HG03432 (cell line): ENCODE measurements around the gene ZFTA.
A peak's percentile ranks its signal among the peaks of the same experiment; 100 is the strongest.
"Not testable (repeated sequence)": the region's sequence is repeated elsewhere in the genome, so short reads cannot be mapped to it uniquely, and the experiment has no call there.

Experiments
- ATAC-seq: cut with Tn5 transposase; IDR thresholded peaks from one replicate; pipeline ENCODE4 v1.9.1; 2021; ENCODE audit warnings: mild to moderate bottlenecking, moderate library complexity; ENCODE audit not compliant: unreplicated experiment

The ZFTA gene

GRCh38 chr11:63779039-63779438, 10.5 kb upstream of the ZFTA start:
- no peak for ATAC-seq

- ATAC-seq = no peak
These were observed 6.6 kb upstream of the ZFTA start for GRCh38 chr11:63775191-63775590.

DNA sequence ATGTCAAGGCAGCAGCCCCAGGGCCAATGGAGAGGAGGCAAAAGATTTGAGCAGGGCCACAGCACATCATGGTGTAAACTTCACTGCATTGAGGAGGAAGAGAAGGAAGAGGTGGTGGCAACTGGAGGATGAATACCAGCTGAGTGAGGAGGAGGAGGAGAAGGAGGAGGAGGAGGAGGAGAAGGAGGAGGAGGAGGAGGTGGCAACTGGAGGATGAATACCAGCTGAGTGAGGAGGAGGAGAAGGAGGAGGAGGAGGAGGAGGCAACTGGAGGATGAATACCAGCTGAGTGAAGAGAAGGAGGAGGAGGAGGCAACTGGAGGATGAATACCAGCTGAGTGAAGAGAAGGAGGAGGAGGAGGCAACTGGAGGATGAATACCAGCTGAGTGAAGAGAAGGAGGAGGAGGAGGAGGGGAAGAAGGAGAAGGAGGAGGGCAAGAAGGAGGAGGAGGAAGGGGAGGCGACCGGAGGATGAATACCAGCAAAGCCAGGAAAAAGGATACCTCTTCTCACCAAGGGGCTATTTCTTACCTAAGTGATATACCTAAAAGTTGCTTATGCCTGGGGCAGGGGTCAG, 3.3 kb upstream of the ZFTA start:
- not testable (repeated sequence) for ATAC-seq

DNA sequence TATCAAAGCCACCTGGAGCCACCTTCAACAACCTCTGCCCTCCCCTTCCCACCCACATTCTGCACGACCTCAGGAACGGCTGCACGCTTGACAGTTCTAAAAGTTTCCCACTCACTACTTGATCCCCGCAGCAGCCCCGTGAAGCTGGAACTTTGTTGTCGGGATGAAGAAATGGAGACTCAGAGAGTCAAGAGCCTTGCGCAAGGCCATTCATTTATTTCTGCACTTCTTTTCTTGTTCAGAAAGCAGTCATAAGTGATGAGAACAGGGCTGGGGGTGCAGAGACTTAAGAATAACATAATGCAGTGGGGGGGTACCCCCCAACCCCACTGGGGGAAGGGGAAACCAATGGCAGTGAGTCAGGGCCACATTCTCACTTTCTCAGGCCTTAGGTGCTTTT, 2.2 kb upstream of the ZFTA start:
- ATAC-seq = no peak

- no peak for ATAC-seq
These were observed 1.3 kb upstream of the ZFTA start for GRCh38 chr11:63769714-63770455.

DNA sequence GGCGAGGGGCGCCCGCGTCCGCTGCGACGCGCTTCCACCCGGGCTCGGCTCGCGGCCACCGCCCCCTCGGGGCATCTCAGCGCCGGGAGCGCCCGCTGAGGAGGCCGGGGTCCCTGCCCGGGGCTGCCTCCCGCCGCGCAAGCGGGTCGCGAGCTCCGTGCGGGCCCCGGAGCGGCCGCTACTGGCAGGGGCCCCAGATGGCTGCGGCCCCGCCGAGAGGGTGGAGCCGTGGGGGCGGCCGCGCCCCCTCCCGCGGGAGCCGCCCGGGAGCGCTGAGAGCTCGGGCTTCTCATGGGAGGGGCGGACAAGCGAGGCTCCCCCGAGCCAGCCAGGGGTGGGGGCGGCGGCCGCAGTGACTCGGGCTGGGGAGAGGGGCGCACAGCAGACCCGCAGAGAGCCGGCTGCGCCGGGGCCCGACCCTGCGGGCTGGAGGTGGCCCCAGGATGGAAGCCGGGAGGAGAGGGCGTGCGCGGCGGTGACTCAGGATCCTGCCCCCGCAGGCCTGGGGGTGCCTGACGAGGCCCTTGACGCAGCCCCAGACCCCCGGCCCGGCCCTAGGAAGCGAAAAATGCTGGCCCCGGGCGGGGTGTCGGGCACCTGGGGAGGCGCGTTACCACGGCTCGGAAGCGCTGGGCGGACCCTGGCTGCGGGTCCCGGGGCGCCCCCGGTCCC, 603 bp upstream of the ZFTA start:
- ATAC-seq = peak; percentile 40

DNA sequence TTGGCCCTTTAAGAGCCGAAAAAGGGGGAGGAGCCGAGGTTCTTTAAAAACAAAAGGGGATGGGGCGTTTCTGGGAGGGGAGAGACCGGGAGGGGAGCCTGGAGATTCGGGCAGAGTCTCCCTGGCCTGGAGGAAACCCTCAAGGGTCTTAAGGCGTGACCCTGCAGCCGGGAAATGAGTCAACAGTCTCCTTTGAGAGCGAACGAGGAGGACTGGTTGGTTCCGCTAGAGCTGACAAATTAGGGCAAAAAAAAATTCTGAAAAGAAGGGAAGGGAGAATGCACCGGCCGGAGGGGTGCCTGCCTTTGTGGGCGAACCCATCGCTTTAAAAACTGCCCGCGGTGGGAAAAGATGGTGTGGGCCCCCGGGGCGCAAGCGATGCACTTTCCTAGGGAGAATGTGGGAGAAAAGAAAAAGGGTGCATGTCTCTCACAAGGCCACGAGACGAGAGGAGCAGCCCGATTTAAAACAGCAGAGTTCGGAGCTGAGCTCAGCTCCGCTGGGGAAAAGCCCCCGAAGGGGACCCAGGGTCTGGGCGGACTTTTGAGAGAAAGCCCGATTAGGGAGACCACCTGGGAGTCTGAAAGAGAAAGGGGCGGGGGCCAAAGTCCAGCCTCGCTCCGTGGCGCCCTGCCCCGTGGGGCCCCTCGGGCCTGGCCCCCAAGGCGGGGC, 874 bp downstream of the ZFTA start:
- ATAC-seq = peak; percentile 8

DNA sequence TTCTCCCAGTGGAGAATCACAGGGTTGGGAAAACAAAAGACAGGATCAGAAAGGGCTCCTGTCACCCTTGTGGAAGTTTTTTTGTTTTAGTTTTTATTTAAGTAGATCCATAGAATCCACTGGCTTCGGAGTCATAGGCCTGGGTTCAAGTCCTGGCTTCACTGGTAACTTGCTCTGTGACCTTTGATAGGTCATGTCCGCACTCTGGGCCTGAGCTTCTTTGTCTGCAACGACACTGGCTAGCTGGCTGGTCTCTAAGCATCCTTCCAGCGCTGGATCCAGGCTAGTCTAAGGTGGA, 1.4 kb downstream of the ZFTA start:
- ATAC-seq = no peak

- ATAC-seq = no peak
These were observed 1.9 kb downstream of the ZFTA start for GRCh38 chr11:63766531-63767235.

DNA sequence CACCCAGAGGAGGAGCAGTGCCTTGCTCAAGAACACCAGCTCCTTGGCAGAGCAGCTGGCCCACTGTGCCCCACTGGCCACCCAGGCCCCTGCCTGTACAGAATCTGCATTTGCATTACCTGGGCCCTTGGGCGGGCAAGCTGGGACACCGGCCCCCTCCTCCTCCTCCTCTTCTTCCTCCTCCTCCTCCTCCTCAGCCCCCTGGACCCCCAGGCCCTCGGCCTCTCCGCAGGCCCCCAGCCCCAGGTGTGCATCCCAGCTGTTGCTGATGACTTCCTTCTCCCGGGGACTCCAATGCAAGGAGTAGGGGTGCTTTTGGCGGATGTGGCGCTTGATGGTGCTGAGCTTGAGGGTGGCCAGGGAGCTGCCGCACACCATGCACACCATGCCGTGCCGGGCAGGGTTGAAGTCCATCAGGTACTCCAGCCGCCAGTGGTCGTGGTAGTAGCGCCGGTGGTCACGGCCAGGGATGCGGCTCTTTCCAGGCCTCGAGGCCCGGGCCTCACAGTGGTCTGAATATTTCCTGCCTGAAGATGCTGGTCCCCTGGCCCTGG, 2.8 kb downstream of the ZFTA start:
- no peak for ATAC-seq

DNA sequence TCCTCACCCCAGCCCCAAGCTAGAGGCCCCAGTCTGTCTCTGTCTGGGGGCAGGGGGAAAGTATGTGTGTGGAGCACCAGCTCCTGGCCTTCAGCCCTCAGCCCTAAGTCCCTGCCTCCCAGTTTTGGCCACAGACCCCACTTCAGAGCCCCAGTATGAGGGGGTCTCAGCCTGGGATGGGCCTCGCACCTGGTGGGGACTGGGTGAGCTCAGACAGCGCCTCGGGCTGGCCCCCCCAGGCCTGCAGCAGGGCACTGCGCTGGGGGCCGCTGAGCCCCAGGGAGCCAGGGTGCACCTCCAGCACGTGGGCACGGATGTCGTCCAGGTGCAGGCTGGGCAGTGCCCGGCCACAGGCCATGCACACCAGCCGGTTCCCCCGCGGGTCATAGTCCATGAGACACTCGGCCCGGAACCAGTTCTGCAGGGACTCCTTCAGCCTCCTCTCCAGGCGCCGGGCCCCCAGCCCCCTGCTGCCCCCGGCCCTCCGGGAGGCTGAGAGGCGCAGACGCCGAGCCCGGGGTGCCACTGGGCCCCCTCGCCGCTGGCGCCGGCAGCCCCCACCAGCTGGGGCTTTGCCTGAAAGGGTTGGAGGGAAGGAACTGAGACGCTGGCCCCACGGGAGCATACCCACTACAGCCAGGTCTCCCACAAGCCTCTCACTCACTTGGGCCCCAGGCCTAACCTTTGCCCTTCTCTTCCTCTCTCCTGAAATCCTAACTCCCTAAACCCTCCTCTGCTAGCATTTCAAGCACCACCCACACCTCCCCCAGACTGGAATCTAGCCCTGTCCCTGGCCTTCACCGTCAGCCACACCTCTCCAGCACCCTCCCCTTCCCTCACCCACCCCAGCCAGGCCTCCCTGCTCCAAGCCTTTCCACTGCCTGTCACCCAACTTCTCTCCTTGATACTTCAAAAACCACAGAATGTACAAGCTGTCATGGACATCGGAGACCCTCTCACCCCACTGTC, 3.6 kb downstream of the ZFTA start:
- ATAC-seq = no peak

DNA sequence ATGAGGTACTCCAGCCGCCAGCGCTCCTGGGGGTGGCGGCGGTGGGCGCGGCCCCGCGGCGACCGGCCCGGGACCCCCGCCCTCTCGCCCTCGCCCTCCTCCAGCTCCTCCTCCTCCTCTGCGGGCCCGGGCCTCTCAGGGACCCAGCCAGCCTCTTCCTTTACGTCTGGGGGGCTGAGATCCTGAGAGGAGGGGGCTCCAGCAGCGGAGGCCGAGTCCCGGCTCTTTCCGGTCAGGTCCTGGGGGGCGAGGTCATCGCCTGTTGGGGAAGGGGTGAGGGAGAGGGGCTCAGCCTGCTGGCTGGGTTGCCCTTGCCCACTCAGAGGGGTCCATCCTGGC, 4.3 kb downstream of the ZFTA start:
- ATAC-seq = no peak

DNA sequence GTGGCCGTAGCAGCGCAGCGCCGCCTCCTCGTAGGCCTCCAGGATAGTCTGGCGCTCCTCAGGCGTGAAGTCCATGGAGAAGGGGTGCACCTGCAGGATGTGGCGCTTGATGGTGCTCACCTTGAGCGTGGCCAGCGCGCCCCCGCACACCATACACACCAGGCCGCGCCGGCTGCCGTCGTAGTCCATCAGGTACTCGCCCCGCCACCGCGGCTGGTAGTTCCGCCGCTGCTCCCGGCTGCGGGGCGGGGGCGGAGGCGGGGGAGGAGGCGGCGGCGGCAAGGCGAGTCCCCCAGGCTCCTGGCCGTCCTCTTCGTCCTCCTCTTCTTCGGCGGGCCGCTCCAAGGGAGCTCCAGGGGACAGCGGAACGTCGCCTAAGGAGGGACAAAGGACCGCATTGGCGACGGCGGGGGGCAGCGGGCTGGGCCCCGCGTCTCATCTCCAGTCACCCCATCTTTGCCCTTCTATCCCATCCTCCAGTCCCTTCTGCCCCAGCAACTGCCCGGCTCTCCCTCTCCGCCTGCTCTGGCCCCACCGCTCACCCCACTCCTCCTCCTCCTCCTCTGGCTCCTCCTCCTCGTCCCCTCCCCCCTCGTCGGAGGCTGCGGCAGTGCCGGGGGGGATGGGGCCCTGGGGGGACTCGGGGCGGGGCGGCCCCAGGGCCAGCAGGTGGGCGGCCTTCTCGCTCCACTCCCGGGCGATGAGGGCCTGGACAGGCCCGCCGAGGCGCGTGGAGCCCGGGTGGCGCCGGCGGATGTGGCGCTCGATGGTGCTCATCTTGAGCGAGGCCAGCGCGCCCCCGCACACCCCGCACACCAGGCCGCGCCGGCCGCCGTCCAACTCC, 4.9 kb downstream of the ZFTA start:
- ATAC-seq = no peak

GRCh38 chr11:63762654-63763495, 5.7 kb downstream of the ZFTA start:
- no peak for ATAC-seq

GRCh38 chr11:63761931-63762653, 6.5 kb downstream of the ZFTA start:
- ATAC-seq = no peak

- ATAC-seq = no peak
These were observed 7.4 kb downstream of the ZFTA start for GRCh38 chr11:63761188-63761587.

- ATAC-seq = no peak
These were observed 8.0 kb downstream of the ZFTA start for GRCh38 chr11:63760487-63761079.
